Measurements from ENCODE around the gene MED26. TPM values are rescaled to one million over a fixed set of nuclear protein-coding genes. Genes with fewer than 3 reads are reported as not detected.

The MED26 gene
- total RNA-seq, 4 donors from 2014 or later: 6.6 to 10.0 (median 8.2) TPM

- no peak for TF ChIP-seq CTCF (IDR thresholded peaks at IDR 0.05; ENCODE audit: low read depth)
Measured at GRCh38 chr19:16638666-16639065, 10.7 kb upstream of the MED26 start.

GRCh38 chr19:16637535-16637934, 9.5 kb upstream of the MED26 start:
- no peak for TF ChIP-seq CTCF (IDR thresholded peaks at IDR 0.05; ENCODE audit: low read depth)

- no peak for TF ChIP-seq CTCF (IDR thresholded peaks at IDR 0.05; ENCODE audit: low read depth)
Measured at GRCh38 chr19:16631465-16631864, 3.5 kb upstream of the MED26 start.

- TF ChIP-seq CTCF (IDR thresholded peaks at IDR 0.05; ENCODE audit: low read depth): no peak
Measured at GRCh38 chr19:16628984-16629691, 1.1 kb upstream of the MED26 start.

DNA sequence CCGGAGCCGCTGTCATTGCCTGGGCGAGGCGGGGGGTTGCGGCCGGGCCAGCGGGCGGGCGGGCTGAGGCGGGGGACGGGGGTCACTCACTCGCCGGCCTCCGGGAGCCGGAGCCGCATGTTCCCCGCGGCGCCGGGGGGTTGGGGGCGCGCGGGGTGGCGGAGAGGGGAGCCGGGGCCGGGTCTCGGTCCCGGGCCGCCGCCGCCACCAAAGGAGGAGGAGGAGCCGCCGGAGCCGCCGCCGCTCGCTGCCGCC, 149 bp downstream of the MED26 start:
- no peak for TF ChIP-seq CTCF (IDR thresholded peaks at IDR 0.05; ENCODE audit: low read depth)

GRCh38 chr19:16627193-16627927, 644 bp downstream of the MED26 start:
- TF ChIP-seq CTCF (IDR thresholded peaks at IDR 0.05; ENCODE audit: low read depth): no peak

GRCh38 chr19:16626796-16627192, 1.2 kb downstream of the MED26 start:
- TF ChIP-seq CTCF (IDR thresholded peaks at IDR 0.05; ENCODE audit: low read depth): no peak
